ENCODE results near the gene GALK1. TPM values are rescaled to one million over a fixed set of nuclear protein-coding genes. Genes with fewer than 3 reads are reported as not detected.

GALK1 gene
- total and polyA plus RNA-seq, 2 of the 13 experiments (the other 11 are each of a cell fraction or from before 2014, with no cell fraction given) = 59.9 to 93.6 TPM

- TF ChIP-seq NCOA5 (CRISPR knock-in tag; IDR thresholded peaks at IDR 0.05) (no peak), MXD1 (CRISPR knock-in tag; IDR thresholded peaks at IDR 0.05) (peak; percentile 73), PRDM4 (CRISPR knock-in tag; IDR thresholded peaks at IDR 0.05; ENCODE audit: borderline replicate concordance) (0 out of 2 replicates have a peak, but pooled peaks have one; percentile 7), ZNF891 (CRISPR knock-in tag; IDR thresholded peaks at IDR 0.05) (peak; percentile 25; the same call in 1 of the 2 replicates), KDM6A (CRISPR knock-in tag; IDR thresholded peaks at IDR 0.05; ENCODE audit: low read depth) (no peak), THAP11 (CRISPR knock-in tag; IDR thresholded peaks at IDR 0.05) (no peak), ZNF441 (CRISPR knock-in tag; IDR thresholded peaks at IDR 0.05; ENCODE audit: borderline replicate concordance) (0 out of 2 replicates have a peak, but pooled peaks have one; percentile 82), ZBTB40 (IDR thresholded peaks at IDR 0.05) (no peak; the same call in 1 of the 2 replicates), ZBTB40 (CRISPR knock-in tag; IDR thresholded peaks at IDR 0.05) (peak; percentile 91), PHF8 (CRISPR knock-in tag; IDR thresholded peaks at IDR 0.05) (peak; percentile 67; the same call in 1 of the 2 replicates), ZNF17 (CRISPR knock-in tag; IDR thresholded peaks at IDR 0.05) (no peak), RFX3 (CRISPR knock-in tag; IDR thresholded peaks at IDR 0.05) (no peak), YY1 (IDR thresholded peaks at IDR 0.05; ENCODE audit: insufficient read depth, insufficient replicate concordance, low read depth, low read length) (peak; percentile 64), ZFP36L1 (CRISPR knock-in tag; IDR thresholded peaks at IDR 0.05) (peak; percentile 90; the same call in 1 of the 2 replicates), CBX2 (IDR thresholded peaks at IDR 0.05; ENCODE audit: low read depth, low read length) (no peak), CBX2 (CRISPR knock-in tag; IDR thresholded peaks at IDR 0.05; ENCODE audit: low read depth) (no peak)
Measured at GRCh38 chr17:75754378-75755204, 10.4 kb downstream of the GALK1 start (continued).

Data from HepG2 (cell line).